Stimulated activated CD4-positive, alpha-beta T cell treated with anti-CD3 and anti-CD28 coated beads, Interleukin-12 subunit alpha, Interleukin-12 subunit beta, amount 100 ng/mL, for 48 hours (primary cell): ENCODE measurements around the gene DNTTIP2.
"Not testable (repeated sequence)": the region's sequence is repeated elsewhere in the genome, so short reads cannot be mapped to it uniquely, and the experiment has no call there.

ENCODE experiments used
- DNase-seq, 3 donors: peaks; one replicate each; pipeline ENCODE4 v3.0.0-alpha.2; 2020; ENCODE audit warnings: low read depth in 2 of 3, low spot score in 1 of 3

The DNTTIP2 gene

DNA sequence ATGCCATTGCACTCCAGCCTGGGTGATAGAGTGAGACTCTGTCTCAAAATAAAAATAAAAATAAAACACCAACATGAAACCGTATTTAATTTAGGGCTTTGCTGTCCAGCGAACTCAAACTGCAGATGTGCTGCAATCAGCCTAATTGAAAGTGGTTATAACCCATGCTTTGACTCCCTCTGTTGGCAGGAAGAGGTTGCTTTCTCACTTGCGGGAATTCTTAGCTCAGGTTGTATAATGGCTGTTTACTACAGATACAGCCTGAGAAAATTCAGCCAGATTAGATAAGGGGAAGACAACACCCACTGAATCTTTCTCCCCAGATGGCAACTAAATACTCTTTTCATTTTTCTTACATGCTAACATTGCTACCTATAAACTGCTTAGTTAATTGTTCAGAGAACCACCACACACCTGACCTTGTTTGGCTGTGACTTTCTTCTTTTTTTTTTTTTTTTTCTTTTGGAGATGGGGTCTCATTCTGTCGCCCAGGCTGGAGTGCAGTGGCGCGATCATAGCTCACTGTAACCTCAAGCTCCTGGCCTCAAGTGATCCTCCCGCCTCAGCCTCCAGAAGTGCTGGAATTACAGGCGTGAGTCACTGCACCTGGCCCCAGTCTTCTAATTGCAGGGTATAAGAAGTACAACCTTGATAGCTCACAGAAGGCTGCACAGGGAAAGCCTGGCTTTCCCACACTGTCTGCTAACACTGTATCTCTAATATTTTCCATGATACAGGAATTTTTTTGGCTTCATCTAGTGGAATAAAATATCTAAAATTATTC, 34.6 kb downstream of the DNTTIP2 start:
- DNase-seq: peak in 1 of 3 donors; percentile 20

DNA sequence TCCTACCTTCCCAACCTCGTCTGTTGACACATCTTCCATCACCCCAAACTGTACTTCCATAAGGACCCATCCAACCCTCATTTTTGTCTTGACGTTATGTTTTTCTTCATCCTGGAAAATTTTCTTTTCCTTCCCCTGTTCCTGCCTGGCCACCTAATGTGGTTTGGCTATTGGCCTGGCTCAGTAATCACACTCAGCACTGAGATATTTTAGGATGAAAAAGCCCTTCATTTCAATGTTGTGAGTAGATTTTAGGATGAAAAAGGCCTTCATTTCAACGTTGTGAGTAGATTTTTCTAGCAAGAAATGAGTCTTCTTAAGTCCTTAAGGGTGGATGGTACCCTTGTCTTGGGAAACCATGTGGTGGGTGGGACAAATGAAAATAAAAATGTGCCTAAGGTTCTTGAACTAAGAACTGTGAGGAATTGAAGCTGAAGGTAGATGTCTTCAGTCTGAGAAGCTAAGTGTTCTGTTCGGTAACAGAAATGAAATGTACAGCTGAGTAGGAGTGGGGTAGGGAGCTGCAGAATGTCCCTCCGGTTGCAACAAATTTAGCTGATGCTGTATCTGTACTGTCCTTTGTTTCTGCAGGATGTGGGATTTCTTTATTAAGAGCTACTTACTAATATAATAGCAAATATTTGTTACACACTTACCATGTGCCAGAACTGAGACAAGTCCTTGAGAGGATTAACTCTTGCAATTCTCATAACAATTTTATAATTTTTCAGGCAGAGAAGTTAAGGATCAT, 36.1 kb downstream of the DNTTIP2 start:
- DNase-seq: no peak

DNA sequence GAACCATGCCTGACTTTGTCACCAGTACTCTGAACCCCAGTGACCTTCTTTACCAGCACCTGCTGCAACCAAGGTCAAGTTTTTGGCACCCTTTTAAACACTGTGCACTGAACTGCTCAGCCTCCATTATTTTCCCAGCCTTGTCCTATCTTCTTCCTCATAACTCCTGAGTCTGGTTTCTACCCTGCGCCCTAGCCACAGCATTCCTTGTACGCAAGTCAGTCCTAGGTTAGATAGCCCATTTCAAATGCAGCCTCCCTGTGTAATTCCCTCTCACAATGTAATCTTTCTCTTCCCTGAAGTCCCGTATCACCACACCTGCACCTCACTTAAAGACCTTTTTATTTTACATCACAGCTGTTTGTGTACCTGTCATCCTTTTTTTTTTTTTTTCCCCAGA, 37.2 kb downstream of the DNTTIP2 start:
- no peak for DNase-seq

DNA sequence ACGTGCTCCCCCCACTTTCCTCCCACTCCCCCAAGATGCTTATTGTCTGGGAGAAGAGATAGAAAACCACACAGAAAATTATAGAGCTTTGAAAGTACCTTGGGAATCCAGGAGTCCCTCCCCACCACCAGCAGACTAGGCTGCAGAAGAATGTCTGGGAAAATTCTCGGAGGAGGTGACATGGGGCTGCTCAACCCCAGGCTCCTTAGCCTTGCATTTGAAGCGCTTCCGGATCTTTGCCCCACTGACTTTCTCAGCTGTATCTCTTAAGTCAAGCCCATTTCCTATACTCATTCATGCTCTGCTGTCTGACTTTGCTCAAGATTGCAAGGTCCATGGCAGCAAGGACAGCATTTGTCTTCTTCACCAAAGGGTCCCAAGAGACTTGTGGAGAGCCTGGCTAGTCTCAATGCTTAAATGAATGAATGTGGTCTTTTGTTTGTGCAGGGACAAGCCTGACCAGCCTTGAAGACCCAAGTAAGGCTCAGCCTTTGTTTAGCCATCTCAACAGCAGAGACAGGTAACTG, 38.0 kb downstream of the DNTTIP2 start:
- no peak for DNase-seq

DNA sequence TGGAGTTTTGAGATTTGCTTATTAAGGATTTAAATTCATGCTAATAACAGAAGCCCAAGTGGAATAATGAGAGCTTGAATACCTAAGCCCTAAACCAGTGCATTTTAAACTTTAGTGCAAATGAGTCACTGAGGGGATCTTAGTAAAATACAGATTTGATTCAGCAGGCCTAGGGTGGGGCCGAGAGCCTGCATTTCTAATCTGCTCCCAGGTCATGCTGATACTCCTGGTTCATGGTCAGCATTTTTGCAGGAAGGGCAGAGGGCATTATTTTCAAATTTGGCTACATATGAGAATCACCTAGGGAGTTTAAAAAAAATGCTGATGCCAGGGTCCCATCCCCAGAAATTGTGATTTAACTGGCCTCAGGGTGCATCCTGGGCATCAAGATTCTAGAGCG, 39.3 kb downstream of the DNTTIP2 start:
- no peak for DNase-seq

DNA sequence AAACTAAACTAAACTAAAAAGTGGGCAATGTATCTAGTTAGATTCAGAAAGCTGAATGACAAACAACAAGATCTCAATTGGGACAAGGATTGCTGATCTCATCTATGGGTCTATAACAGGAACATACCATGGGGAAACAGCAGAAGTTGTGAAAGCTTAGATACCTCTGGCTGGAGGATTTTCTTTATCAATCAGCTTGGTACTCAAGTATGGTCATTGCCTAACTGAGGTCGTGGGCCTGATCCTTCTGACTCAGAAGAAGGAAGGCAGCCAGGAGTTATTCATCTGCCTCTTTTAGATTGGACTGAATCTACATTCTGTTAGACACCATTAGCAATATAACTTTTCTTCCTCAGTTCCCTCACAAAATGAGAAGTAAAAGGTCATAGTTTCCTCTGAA, 39.7 kb downstream of the DNTTIP2 start:
- no peak for DNase-seq

DNA sequence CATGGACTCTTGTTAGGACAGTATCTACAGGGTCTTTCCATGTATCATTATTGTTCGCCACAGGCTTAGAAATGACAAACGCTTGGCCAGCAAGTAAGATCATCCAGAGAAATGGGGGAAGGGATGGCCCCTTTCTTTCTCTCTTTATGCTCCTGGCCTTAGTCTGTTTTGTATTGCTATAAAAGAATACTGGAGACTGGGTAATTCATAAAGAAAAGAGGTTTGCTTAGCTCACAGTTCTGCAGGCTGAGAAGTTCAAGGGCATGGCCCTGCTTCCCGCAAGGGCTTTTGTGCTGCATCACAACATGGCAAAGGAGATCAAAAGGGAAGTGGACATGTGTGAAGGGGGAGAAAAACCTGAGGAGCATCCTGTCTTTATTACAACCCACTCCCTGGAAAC, 41.0 kb downstream of the DNTTIP2 start:
- DNase-seq: no peak

DNA sequence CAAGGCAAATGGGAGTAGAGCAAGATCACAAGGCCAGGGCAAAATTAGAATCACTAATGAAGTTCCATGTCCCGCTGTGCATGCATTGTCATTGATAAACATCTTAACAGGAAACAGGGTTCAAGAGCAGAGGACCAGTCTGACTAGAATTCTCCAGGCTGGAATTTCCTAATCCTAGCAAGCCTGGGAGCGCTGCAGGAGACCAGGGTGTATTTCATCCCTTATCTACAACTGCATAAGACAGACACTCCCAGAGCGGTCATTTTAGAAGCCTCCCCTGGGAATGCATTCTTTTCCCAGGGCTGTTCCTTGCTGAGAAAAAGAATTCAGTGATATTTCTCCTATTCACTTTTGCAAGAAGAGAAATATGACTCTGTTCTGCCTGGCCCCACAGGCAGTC, 45.7 kb downstream of the DNTTIP2 start:
- not testable (repeated sequence) for DNase-seq

DNA sequence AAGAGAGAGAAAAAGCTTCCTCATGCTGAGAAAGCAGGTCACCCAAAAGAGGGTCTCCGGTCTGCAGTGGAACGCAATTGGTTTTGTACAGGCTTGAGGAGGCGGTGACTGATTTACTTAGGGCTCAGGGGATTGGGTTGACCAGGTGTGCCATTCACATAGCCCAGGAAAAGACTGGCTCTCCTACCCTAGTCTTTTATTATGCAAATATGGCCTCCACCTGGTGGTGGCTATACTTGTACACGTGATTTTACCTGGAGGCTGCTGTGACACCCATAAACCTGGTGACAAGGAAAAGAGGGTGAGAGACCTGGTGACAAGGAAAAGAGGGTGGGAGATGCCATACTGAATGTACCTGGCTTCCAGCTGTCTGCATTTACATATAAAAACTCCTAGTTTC, 49.9 kb downstream of the DNTTIP2 start:
- DNase-seq: no peak

DNA sequence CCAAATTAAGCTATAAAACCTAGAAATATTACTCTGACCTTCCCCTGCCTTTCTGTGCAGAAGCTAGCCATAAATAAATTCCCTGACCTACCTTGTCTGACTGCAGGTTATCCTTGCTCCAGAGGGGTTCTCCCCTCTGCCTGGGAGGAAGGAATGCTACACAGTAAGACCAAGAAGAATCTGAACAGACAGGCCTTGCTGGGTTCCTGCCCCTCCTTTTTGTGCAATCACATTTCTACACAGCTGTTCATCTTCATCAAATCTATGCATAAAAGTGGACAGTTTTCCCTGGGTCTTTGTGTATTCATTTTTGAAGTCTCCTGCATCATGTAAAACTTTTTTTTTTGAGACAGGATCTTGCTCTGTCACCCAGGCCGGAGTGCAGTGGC, 50.6 kb downstream of the DNTTIP2 start:
- no peak for DNase-seq

DNA sequence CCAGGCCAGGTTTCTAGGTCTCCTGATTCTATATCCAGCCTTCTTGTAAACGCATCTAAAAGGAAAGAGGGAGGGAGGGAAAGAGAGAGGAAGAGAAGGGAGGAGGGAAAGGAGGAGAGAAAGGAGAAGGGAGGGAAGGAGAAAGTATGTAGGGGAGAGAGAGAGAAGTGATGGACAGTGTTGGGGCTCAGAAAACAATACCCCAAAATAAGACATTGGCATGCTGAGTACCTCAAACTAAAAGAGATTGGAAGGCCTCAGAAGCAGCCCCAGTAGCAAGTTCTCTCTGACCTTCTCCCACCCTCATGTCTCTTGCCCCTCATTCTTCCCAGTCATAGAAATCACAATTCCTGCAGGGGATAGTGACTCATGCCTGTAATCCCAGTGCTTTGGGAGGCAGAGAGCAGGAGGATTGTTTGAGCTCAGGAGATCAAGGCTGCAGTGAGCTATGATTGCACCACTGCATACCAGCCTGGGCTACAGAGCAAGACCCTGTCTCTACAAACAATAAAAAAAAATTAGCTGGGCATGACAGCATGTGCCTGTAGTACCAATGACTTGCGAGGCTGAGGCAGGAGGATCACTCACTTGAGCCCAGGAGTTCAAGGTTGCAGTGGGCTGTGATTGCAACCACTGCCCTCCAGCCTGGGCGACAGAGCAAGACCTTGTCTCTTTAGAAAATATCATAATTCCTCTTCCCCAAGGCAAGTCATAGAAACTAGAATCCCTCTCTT, 51.2 kb downstream of the DNTTIP2 start:
- no peak for DNase-seq

DNA sequence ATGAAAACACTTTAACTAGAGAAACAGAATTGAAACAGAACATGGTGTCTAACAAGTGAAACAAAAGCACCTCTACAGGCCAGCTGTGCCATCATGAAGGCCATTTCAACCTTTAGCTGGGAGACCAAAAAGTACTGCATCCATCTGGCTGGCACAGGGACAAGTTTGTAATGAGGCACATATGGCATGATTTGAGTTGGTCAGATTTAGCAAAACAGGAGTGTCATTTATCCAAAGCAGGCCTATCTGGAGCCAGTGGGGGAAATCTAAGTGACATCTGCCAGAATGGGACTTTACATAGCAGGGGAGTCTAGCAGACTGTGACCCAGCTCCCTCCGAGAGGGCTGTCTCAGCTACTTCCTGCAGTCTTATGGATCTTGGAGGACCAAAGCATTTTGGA, 51.9 kb downstream of the DNTTIP2 start:
- no peak for DNase-seq

DNA sequence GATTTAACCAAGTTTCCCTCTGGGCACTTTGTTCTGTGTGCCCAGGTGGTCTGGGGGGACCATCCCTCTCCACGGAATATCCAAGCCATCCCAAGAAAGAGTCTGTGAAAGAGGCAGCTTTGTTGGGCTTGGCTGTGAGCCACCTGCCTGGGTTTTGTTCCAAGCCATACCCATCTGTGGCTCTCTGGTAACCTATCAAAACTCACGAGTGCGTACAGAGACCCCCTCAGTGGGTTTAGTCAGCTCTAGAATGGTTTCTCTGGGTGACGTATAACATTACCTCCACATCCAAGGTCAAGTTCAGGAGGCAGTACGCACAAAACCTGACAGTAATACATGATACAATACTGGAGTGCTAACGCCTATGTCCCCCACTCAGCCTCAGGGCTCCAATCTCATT, 54.2 kb downstream of the DNTTIP2 start:
- no peak for DNase-seq

DNA sequence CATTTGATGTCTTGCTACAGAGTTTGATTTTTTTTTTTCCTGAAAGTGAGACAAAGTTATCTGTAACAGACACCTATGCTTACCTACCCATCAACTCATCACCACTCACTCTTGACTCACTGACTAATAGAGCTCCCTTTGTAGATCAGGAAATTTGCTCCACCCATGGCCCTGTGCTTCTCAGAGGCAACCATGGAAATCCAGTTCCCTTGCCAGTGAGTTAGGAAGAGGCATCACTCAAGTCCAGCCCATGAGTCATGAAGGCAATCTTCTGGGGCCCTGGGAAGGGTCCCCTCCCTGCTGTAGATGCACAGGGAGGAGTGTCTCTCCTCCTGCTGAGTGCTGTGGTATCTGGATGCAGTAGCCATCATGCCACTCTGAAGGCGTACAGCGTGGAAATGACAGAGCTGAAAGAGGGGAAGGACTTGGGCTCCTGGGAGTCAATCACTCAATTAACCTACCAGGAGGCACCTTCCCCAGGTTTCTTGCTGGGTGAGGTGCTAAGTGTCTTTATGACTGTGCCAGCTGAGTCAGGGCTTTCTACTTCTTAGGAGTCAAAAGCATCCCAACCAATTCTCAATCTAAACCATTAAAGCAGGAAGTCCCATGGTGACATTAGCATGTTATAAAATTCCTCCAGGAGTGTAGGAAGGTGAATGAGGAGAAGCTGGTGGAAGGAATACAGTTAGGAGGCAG, 56.1 kb downstream of the DNTTIP2 start:
- DNase-seq: no peak

DNA sequence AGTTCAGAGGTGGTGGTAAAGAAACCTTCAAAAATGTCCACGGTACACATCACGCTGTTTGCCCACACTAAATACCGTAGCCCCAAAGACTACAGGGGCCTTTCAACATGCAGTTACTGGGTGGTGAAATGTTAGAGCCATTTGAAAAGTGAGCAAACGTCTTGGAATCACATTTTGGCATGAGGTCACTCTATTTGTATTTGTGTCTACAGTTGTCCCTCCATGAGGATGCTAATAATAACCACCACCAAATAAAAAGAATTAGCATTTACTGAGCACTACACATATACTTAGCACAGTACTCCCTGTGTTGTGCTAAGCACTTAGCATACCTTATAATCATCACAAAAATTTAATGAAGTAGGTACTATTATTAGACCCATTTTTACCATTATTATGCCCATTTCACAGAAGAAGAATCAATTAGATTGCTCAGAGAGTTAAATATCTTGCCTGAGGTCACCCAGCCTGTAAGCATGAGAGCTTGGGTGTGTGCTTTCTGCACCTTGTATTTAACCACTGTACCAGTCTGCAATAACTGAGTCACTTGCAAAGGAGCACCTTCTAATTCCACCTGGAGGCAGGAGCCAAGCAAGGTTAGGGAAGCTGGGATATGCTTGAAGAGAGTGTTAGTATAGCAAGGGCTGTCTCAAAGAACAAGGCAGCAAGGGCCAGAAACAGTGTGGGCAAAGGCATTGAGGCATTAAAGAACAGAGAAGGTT, 57.4 kb downstream of the DNTTIP2 start:
- DNase-seq: no peak

DNA sequence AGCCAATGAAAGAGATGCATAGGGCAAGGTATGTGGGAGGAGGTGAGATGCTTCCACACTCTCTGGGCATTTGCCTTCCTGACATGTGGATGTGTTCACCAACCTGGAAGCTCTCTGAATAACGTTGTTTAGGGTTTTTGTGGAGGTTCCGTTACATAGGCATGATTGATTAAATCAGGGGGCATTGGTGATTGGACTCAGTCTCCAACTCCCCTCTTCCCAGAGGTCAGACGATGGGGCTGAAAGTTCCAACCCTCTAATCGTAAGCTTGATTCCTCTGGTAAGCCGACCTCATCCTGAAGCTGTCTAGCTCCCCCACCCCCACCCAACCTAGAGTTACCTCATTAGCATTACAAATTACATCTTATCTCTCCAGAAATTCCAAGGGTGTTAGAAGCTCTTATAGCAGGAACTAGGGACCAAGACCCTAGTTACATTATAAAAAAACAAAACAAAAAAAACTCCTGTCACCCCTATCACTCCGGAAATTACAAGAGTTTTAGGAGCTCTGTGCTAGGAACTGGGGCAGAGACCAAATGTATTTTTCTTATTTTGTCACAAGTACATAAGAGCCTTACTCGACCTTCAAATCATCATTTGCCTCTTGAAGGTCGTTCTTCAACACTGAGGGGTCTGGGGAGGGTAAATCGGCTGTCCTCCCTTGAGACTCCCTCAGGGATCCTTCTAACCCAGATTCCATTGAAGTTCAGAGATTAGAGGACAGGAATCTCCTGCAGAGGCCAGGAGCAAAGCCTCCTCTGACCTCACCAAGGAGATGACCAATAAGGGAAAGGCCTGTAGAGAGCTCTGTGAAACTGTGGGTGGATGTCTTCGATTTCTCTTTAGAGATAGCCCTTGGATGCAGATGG, 58.2 kb downstream of the DNTTIP2 start:
- DNase-seq: no peak

DNA sequence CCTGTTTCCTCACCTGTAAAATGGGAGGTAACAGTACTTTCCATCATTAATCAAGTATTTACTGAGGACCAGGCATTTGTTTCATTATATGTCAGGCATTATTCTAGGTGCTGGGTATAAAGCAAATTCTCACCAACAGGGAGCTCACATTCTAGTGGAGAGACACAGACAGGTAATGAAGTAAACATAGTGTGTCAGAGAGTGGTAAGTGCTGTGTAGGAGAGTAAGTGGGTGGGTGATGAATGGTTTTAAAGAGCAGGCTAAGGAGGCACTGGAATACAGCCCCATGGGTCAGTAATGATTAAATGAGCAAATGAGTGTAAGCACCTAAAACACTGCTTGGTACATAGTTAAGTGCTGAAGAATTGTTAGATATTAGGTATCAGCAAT, 60.4 kb downstream of the DNTTIP2 start:
- no peak for DNase-seq

DNA sequence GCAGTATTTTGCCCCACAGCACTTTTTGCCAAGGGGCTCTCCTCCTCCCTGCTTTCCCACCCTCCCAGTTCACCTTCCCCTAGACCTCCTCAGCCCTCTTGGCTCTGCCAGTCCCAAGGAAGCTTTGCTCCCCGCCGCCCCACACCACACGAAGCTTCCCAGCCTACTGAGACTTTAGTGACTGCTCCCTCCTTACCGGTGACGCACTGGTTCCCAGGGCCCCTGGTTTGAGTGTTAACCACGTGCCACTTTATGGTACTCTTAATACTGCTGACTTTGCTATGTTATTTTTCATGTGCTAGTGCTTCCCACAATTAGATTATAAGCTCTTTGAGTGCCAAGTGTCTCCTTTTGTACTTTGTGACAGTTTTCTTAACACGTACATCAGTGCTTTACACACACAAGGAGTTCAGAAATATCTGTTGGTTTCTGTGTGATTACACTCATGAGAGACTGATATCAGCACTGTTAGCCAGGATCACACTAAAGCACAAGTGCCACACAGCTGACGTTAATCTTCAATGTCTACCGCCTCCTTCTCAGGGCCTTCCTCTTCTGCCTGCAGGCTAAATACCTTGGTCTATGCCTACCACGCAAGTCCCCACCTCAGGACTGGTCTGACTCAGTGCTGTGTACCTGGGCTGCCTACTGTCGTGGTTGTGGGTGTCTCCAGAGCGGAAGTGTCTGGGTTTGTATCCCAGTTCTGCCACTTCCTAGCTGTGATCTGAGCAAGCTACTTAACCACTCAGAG, 61.0 kb downstream of the DNTTIP2 start:
- DNase-seq: no peak
